Liver (tissue), 3 donors: Measurements from ENCODE around the gene MRPS18B.

ENCODE experiments used
- ATF3 ChIP-seq: IDR thresholded peaks from 2 replicates; pipeline ENCODE4 v1.6.1; 2016; ENCODE audit warnings: antibody characterized with exemption
- CTCF ChIP-seq: fragments of 150-350 bp; IDR thresholded peaks from 2 replicates; pipeline ENCODE4 v1.5.1; 2017; ENCODE audit warnings: improper control_type of control experiment, low read depth, low read length; ENCODE audit not compliant: missing input control
- EGR1 ChIP-seq, 2 donors: IDR thresholded peaks; 2 replicates each; pipeline ENCODE4 v1.6.1; 2016 to 2018; ENCODE audit warnings: antibody characterized with exemption in 2 of 2, low read depth in 2 of 2
- HNF4G ChIP-seq: IDR thresholded peaks from 2 replicates; pipeline ENCODE4 v1.6.1; 2016; ENCODE audit warnings: antibody characterized with exemption
- JUND ChIP-seq, 2 donors: IDR thresholded peaks; 2 replicates each; pipeline ENCODE4 v1.6.1; 2016; ENCODE audit warnings: antibody characterized with exemption in 2 of 2
- MAX ChIP-seq: IDR thresholded peaks from 2 replicates; pipeline ENCODE4 v1.6.1; 2016; ENCODE audit warnings: antibody characterized with exemption
- RXRA ChIP-seq, 2 donors: IDR thresholded peaks; 2 replicates each; pipeline ENCODE4 v1.6.1; 2017 to 2018; ENCODE audit warnings: antibody characterized with exemption in 2 of 2, mild to moderate bottlenecking in 1 of 2
- SP1 ChIP-seq: IDR thresholded peaks from 2 replicates; pipeline ENCODE4 v1.6.1; 2018; ENCODE audit warnings: antibody characterized with exemption, mild to moderate bottlenecking
- TAF1 ChIP-seq: conservative IDR thresholded peaks from 2 replicates; pipeline ENCODE4 v1.6.1; 2016; ENCODE audit warnings: antibody characterized with exemption, mild to moderate bottlenecking
- YY1 ChIP-seq: IDR thresholded peaks from 2 replicates; pipeline ENCODE4 v1.6.1; 2016; ENCODE audit warnings: antibody characterized with exemption, mild to moderate bottlenecking
- TF ChIP-seq, protein P1 (sequence below): IDR thresholded peaks from 2 replicates; pipeline ENCODE4 v1.6.1; 2016; ENCODE audit warnings: antibody characterized with exemption, mild to moderate bottlenecking
- donor health status: healthy.
- donor health status: healthy.

- no peak for TF ChIP-seq CTCF
- no peak for TF ChIP-seq YY1
- TF ChIP-seq TAF1 = no peak
- TF ChIP-seq EGR1 (IDR thresholded peaks at IDR 0.05; ENCODE audit: low read depth in 2 of 2) = no peak
- TF ChIP-seq, protein P1, sequence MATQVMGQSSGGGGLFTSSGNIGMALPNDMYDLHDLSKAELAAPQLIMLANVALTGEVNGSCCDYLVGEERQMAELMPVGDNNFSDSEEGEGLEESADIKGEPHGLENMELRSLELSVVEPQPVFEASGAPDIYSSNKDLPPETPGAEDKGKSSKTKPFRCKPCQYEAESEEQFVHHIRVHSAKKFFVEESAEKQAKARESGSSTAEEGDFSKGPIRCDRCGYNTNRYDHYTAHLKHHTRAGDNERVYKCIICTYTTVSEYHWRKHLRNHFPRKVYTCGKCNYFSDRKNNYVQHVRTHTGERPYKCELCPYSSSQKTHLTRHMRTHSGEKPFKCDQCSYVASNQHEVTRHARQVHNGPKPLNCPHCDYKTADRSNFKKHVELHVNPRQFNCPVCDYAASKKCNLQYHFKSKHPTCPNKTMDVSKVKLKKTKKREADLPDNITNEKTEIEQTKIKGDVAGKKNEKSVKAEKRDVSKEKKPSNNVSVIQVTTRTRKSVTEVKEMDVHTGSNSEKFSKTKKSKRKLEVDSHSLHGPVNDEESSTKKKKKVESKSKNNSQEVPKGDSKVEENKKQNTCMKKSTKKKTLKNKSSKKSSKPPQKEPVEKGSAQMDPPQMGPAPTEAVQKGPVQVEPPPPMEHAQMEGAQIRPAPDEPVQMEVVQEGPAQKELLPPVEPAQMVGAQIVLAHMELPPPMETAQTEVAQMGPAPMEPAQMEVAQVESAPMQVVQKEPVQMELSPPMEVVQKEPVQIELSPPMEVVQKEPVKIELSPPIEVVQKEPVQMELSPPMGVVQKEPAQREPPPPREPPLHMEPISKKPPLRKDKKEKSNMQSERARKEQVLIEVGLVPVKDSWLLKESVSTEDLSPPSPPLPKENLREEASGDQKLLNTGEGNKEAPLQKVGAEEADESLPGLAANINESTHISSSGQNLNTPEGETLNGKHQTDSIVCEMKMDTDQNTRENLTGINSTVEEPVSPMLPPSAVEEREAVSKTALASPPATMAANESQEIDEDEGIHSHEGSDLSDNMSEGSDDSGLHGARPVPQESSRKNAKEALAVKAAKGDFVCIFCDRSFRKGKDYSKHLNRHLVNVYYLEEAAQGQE = no peak
- TF ChIP-seq JUND (IDR thresholded peaks at IDR 0.05) = no peak
- no peak for TF ChIP-seq SP1
- no peak for TF ChIP-seq RXRA (IDR thresholded peaks at IDR 0.05)
- no peak for TF ChIP-seq ATF3
- TF ChIP-seq HNF4G = no peak
- no peak for TF ChIP-seq MAX
These were observed 37.4 kb downstream of the MRPS18B start for GRCh38 chr6:30654798-30655742.
